GM18499 (cell line): ENCODE measurements around the gene DHRSX.
"Not testable (repeated sequence)": the region's sequence is repeated elsewhere in the genome, so short reads cannot be mapped to it uniquely, and the experiment has no call there.

Experiments used
- ATAC-seq: cut with Tn5 transposase; IDR thresholded peaks from one replicate; pipeline ENCODE4 v1.9.1; 2021; ENCODE audit warnings: moderate number of reproducible peaks; ENCODE audit not compliant: insufficient read depth, unreplicated experiment

Gene DHRSX

DNA sequence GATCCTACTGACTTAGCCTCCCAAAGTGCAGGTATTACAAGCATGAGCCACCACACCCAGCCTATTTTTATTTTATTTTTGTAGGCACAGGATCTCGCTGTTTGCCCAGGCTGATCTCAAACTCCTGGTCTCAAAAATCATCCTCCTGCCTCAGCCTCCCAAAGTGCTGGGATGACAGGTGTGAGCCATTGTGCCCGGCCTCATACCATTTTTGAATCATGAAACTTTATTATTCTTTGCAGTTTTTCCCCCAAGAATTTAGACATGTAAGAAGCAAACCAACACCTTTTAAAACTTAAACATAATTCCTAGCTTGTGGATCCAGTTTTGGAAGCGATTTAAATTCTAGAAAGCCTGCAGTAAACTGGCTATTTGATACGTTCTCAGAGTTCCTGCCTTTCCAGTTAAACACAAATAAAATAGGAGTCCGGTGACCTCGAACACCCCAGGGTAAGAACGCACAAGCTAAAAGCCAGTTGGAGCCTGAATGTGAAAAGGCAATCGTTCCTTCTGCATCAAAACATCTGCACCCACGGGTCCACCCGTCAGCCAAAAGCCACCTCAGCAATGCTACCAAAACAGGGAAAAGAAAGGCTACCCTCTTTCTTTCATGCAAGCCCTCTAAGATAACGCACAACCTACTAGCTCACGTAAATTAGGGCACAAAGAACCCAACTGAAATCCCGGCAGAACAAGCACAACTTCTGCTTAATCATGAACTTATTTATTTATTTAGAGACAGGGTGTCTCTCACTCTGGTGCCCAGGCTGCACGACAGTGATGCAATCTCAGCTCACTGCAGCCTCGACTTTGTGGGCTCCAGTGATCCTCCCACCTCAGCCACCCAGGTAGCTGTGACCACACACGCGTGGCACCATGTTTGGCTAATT is 39.7 kb downstream of the DHRSX start:
- ATAC-seq = not testable (repeated sequence)

DNA sequence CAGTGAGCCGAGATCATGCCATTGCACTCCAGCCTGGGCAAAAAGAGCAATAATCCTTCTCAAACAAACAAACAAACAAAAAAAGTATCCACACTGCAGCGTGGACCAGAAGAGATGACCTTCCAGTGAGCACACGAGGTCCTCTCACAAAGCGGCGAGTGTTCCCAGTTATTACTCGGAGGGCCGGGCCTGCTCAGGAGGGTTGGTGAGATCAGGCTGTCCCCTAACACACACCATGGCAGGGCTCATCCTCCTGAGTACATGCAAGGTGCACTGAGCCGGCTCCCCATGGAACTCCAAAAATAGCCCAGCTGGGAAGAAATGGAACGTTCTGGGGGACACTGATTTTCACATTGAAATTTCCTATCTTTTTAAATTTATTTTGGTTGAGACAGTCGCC is 40.7 kb downstream of the DHRSX start:
- ATAC-seq = not testable (repeated sequence)

DNA sequence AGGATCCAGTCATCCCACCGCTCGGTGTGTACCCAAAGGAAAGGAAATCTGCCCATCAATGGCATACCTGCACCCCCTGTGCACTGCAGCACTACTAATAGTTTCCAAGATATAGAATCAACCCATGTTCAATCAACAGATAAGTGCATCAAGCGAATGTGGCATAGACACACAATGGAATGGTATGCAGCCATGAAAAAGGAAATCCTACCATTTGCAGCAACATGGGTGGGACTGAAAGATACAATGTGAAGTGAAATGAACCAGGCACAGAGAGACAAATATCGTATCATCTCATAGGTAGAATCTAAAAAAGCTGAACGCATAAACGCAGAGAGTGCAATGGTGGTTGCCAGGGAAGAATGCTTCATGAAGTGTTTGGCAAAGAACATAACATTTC is 42.5 kb downstream of the DHRSX start:
- ATAC-seq = no peak

DNA sequence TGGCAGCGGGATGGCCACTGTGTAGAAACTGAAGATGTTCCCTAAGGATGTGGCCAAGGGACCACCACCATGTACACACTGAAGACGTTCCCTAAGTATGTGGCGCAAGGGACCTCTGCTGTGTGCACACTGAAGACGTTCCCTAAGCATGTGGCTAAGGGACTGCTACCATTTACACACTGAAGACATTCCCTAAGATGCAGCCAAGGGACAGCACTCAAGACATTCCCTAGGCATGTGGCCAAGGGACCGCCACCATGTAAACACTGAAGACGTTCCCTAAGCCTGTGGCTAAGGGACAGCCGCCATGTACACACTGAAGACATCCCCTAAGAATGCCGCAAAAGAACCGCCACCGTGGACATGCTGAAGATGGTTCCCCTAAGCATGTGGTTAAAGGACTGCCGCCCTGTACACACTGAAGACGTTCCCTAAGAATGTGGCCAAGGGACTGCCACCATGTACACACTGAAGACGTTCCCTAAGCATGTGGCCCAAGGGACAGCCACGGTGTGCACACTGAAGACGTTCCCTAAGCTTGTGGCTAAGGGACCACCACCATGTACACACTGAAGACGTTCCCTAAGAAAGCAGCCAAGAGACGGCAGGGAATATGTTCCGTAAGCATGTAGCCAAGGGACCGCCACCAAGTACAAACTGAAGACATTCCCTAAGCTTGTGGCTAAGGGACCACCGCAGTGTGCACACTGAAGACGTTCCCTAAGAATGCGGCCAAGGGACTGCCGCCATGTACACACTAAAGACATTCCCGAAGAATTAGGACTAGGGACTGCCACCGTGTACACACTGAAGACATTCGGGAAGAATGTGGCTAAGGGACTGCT is 43.3 kb downstream of the DHRSX start:
- no peak for ATAC-seq

DNA sequence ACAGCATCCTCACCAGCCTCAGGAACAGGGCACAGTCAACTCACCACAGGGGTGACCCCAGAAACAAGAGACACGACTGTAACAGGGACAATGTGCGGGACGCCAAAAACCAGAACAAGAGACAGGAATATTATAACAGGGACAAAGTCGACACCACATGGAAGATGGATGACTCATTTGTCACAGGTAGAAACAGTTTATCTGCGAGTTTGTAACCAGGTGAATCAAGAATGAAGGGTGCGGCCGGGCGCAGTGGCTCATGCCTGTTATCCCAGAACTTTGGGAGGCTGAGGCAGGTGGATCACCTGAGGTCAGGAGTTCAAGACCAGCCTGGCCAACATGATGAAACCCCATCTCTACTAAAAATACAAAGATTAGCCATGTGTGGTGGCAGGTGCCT is 44.7 kb downstream of the DHRSX start:
- not testable (repeated sequence) for ATAC-seq

DNA sequence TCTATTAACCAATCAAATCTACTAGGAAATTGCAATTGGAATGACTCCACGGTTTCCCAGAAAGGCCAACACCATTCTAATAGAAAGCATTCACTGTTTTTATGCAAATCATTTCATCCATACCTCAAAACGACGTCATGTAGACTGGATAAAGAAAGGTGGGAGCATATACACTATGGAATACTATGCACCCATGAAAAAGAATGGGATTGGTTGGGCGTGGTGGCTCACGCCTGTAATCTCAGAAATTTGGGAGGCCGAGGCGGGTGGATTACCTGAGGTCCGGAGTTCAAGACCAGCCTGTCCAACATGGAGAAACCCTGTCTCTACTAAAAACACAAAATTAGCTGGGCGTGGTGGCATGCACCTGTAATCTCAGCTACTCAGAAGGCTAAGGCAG is 46.2 kb downstream of the DHRSX start:
- not testable (repeated sequence) for ATAC-seq

DNA sequence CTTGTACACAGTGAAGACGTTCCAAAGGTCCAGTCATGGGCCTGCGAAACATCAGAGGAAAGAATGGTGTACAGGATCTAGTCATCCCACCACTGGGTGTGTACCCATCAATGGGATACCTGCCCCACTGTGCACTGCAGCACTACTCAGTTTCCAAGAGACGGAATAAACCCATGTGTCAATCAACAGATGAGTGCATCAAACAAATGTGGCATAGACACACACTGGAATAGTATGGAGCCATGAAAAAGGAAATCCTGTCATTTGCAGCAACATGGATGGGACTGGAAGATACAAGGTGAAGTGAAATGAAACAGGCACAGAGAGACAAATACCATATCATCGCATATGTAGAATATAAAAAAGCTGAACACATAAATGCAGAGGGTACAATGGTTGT is 48.0 kb downstream of the DHRSX start:
- ATAC-seq = no peak

DNA sequence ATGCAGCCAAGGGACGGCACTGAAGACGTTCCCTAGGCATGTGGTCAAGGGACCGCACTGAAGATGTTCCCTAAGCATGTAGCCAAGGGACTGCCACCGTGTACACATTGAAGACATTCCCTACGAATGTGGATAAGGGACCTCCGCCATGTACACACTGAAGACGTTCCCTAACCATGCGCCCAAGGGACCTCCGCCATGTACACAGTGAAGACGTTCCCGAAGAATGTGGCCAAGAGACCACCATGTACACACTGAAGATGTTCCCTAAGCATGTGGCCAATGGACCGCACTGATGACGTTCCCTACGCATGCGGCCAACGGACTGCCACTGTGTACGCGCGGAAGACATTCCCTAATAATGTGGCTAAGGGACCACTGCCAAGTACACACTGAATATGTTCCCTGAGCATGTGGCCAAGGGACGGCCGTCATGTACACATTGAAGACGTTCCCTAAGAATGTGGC is 48.4 kb downstream of the DHRSX start:
- ATAC-seq = no peak

DNA sequence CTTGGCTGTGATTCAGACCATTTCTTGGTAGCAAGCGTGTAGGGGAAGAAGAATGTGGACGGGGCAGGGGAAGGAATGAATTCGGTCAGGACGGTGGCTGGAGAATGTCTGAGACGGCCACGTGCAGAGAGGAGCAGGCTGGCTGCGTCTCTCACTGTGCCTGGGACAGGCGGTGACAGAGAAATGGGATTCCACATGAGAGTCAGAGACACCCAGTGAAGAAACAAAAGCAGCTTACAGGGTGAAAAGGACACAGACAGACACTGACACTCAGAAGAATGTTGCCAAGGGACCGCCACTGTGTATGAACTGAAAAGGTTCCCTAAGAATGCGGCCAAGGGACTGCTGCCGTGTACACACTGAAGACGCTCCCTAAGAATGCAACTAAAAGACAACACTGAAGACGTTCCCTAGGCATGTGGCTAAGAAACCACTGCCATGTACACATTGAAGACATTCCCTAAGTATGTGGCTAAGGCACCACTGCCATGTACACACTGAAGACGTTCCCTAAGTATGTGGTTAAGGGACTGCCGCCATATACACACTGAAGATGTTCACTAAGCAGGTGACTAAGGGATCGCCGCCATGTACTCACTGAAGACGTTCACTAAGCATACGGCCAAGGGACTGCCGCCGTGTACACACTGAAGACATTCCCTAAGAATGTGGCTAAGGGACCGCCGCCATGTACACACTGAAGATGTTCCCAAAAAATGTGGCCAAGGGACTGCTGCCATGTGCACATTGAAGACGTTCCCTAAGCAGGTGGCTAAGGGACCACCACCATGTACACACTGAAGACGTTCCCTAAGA is 49.1 kb downstream of the DHRSX start:
- no peak for ATAC-seq

DNA sequence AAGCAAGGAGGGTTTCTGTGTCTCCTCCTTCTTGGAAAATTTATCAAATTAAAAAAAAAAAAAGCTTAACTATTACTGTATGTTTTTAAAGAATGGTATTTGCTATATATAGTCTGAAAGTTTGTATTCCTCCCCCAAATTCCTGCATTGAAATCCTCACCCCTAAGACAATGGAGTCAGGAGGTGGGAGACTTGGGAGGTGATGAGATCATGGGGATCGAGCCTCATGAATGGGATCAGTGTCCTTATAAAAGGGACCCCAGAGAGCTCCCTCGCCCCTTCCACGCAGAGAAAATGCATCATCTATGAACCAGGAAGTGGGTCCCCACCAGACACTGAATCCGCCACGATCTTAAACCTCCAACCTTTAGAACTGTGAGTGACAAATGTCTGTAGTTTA is 50.1 kb downstream of the DHRSX start:
- ATAC-seq = no peak

DNA sequence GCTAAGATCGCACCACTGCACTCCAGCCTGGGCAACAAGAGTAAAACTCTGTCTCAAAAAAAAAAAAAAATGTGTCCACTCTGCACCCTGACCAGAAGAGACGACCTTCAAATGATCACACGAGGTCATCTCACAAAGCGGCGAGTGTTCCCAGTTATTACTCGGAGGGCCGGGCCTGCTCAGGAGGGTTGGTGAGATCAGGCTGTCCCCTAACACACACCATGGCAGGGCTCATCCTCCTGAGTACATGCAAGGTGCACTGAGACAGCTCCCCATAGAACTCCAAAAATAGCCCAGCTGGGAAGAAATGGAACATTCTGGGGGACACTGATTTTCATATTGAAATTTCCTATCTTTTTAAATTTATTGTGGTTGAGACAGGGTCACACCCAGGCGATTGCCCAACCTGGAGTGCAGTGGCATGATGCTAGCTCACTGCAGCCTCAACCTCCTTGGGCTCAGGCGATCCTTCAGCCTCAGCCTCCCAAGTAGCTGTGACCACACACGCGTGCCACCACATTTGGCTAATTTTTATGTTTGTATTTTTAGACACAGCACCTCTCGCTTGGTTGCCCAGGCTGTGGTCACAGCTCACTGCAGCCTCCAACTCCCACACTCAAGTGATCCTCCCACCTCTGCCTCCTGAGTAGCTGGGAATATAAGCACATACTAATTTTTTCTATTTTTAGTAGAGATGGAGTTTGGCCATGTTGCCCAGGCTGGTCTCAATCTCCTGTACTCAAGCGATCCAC is 51.5 kb downstream of the DHRSX start:
- no peak for ATAC-seq

DNA sequence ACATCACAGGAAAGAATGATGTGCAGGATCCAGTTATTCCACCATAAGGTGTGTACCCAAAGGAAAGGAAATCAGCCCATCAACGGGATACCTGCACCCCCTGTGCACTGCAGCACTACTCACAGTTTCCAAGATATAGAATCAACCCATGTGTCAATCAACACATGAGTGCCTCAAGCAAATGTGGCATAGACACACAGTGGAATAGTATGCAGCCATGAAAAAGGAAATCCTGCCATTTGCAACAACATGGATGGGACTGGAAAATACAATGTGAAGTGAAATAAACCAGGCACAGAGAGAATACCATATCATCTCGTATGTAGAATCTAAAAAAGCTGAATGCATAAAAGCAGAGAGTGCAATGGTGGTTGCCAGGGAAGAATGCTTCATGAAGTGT is 53.3 kb downstream of the DHRSX start:
- ATAC-seq = no peak

DNA sequence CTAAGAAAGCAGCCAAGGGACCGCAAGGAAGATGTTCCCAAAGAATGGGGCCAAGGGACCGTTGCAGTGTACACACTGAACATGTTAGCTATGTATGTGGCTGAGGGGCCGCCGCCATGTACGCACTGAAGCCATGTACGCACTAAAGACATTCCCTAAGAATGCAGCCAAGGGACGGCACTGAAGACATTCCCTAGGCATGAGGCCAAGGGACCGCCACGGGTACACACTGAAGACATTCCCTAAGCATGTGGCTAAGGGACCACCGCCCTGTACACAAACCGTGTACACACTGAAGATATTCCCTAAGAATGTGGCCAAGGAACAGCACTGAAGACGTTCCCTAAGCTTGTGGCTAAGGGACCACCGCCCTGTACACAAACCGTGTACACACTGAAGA is 54.0 kb downstream of the DHRSX start:
- no peak for ATAC-seq

DNA sequence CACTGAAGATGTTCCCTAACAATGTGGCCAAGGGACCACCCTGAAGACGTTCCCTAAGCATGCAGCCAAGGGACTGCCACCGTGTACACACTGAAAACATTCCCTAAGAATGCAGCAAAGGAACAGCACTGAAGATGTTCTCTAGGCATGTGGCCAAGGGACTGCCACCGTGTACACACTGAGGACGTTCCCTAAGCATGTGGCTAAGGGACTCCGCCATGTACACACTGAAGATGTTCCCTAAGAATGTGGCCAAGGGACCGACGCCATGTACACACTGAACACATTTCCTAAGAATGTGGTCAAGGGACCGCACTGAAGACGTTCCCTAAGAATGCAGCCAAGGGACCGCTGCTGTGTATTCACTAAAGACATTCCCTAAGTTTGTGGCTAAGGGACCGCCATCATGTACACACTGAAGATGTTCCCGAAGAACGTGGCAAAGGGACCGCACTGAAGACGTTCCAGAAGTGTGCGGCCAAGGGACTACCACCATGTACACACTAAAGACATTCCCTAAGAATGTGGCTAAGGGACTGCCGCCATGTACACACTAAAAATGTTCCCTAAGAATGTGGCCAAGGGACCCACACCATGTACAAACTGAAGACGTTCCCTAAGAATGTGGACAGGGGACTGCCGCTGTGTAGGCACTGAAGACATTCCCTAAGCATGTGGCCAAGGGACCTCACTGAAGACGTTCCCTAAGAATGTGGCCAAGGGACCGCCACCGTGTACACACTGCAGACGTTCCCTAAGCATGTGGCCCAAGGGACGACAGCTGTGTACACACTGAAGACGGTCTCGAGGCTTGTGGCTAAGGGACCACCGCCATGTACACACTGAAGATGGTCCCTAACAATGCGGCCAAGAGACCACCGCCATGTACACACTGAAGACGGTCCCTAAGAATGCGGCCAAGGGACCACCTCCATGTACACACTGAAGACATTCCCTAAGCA is 54.8 kb downstream of the DHRSX start:
- no peak for ATAC-seq

DNA sequence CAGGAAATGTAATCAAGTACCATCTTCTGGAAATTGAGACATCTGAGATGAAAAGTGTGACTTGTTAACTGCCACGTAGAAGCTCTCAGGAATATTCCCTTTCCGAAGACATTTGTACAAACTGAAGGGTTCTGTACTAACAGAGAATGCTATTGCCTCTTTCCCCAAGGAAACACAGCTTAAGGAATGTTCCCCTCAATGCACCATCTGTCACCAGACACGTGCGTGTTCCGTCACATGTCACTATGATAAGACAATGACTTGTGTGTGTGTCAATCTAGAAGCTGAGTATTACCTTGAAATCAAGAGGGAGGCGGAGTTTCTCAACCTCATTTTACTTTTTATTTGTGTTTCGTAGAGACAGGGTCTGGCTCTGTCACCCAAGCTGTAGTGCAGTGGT is 58.1 kb downstream of the DHRSX start:
- no peak for ATAC-seq

DNA sequence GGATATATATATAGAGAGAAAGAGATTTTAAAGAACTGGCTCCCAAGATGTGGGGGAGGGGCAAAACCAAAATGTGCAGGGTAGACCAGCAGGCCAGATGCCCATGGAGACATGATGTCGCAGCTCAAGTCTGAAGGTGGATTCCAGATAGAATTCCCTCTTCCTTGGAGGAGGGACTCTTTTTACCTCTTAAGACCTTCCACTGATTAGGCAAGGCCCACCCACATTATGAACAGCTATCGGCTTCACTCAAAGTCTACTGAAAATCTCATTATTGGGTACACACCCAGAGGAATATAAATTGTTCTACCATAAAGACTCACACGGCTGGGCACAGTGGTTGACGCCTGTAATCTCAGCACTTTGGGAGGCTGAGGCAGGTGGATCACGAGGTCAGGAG is 59.3 kb downstream of the DHRSX start:
- no peak for ATAC-seq

DNA sequence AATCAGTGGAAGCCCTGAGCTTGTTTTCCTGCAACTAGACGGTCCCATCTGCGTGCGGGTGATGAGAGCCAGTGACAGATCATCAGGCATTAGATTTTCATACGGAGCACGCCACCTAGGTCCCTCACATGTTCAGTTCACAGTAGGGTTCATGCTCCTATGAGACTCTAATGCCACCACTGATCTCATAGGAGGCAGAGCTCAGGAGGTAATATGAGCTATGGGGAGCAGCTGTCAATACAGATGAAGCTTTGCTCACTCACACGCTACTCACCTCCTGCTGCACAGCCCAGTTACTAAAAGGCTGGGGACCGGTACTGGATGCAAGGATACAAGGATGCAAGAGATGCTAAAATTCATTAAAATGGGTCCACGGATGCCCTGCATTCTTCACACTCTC is 61.2 kb downstream of the DHRSX start:
- ATAC-seq = no peak

DNA sequence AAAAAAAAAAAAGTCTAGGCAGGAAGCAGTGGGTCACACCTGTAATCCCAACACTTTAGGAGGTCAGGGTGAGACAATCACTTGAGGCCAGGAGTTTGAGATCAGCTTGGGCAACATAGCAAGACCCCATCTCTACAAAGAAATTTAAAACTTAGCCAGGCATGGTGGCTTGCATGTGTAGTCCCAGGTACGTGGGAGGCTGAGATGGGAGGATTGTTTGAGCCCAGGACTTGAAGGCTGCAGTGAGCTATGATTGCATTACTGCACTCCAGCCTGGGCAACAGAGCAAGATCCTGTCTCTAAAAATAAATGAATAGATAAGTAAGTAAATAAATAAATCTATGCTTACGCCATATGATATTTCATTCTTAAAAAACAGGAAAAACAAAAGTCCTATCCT is 65.3 kb downstream of the DHRSX start:
- no peak for ATAC-seq
